ENCODE results near the gene WDR86. TPM values are rescaled to one million over a fixed set of nuclear protein-coding genes. Genes with fewer than 3 reads are reported as not detected.
A peak's percentile ranks its signal among the peaks of the same experiment; 100 is the strongest.

Gene WDR86
- total and polyA plus RNA-seq, 2 of the 8 experiments (the other 6 are each of a cell fraction or from before 2014, with no cell fraction given): 12.7 to 15.8 TPM

GRCh38 chr7:151368136-151368571 is 41.7 kb downstream of the WDR86 start:
- no peak overlapping the region for H2BK15ac ChIP-seq (ENCODE audit: low read length)
- H3K23me2 ChIP-seq (ENCODE audit: low read depth, low read length): no peaks in the 10 kb centered on the region
- H3K18ac ChIP-seq (ENCODE audit: extremely low read depth, low read length): no peak overlapping the region
- no peak overlapping the region for H3K27ac ChIP-seq (ENCODE audit: low read depth, low read length)
- H3K27me3 ChIP-seq (replicated peaks in 1 of 4; ENCODE audit: control insufficient read depth in 3 of 4, extremely low read depth in 1 of 4, insufficient read depth in 3 of 4, low read length in 3 of 4): no peaks in the 10 kb centered on the region; a peak in 1 of 7 replicates
- H2BK12ac ChIP-seq (ENCODE audit: low read depth, low read length): no peak overlapping the region
- H3K4me3 ChIP-seq (ENCODE audit: extremely low read depth in 1 of 4, insufficient read depth in 2 of 4, low read depth in 3 of 4, low read length in 4 of 4): no peak overlapping the region
- H3K4ac ChIP-seq (replicated peaks; ENCODE audit: insufficient read length, low read depth, low read length): no peak overlapping the region
- H3K23ac ChIP-seq (ENCODE audit: insufficient read length): no peak overlapping the region
- H3K36me3 ChIP-seq (ENCODE audit: control insufficient read depth in 2 of 4, insufficient read depth in 4 of 4, low read length in 3 of 4): peaks cover 0 to 7% (median under 1%) of the 10 kb centered on the region in 4 experiments; a peak in 3 of 8 replicates
- H3K79me2 ChIP-seq (ENCODE audit: control insufficient read depth in 1 of 2, insufficient read depth in 2 of 2, low read length in 2 of 2): no peaks in the 10 kb centered on the region
- no peak overlapping the region for H3K9ac ChIP-seq (replicated peaks in 1 of 4; ENCODE audit: extremely low read depth in 1 of 4, low read depth in 3 of 4, low read length in 3 of 4)
- no peak overlapping the region for H3K56ac ChIP-seq (replicated peaks; ENCODE audit: insufficient read length, low read depth, low read length)
- ChIA-PET POLR2A (ENCODE audit: partially characterized antibody) (interaction anchor here (1.2 kb wide), 2 partner anchors 41 to 81 kb away, joined by 3 to 4 read pairs; no protein-coding TSS in a partner anchor), CTCF (ENCODE audit: partially characterized antibody) (interaction anchor here (0.5 to 16.9 kb wide), 30 partner anchors 9 to 745 kb away, joined by 3 to 185 read pairs (median 4); partner anchors contain the start of gene WDR86)
- DNase-seq (ENCODE audit: low read depth in 1 of 2, low spot score in 2 of 2): peak; percentile 58 to 91
- H3K9me3 ChIP-seq (ENCODE audit: insufficient read depth in 2 of 2, low read depth in 1 of 2, low read length in 1 of 2): no peaks in the 10 kb centered on the region
- H4K20me1 ChIP-seq (replicated peaks in 1 of 2; ENCODE audit: control insufficient read depth in 1 of 2, insufficient read depth in 2 of 2, low read length in 2 of 2): no peaks in the 10 kb centered on the region
- WGBS, 2 experiments (ENCODE audit: extremely low coverage in 1 of 2, insufficient coverage in 1 of 2, insufficient read length in 1 of 2, insufficient replicate concordance in 2 of 2, low coverage in 1 of 2, low lambda C conversion rate in 2 of 2, missing lambda C conversion rate in 1 of 2): 27% methylated on average over 11 of the region's 11 CpGs; no CpG with 5 or more reads in 1 of the 2 experiments
- no peak overlapping the region for H2BK120ac ChIP-seq (replicated peaks; ENCODE audit: low read depth, low read length)
- H4K91ac ChIP-seq (replicated peaks; ENCODE audit: insufficient read length, low read length): no peak overlapping the region
- no peaks in the 10 kb centered on the region for H3K79me1 ChIP-seq (ENCODE audit: low read depth, low read length)
- H3K4me2 ChIP-seq (ENCODE audit: insufficient read depth in 1 of 2, low read depth in 2 of 2, low read length in 2 of 2): no peak overlapping the region
- H2BK20ac ChIP-seq (ENCODE audit: low read length): no peak overlapping the region
- H2AFZ ChIP-seq (ENCODE audit: low read length): no peak overlapping the region
- H4K8ac ChIP-seq (ENCODE audit: extremely low read depth, insufficient read depth, low read length): no peak overlapping the region
- no peak overlapping the region for H4K5ac ChIP-seq (ENCODE audit: insufficient read length, low read depth, low read length)
- H2BK5ac ChIP-seq (ENCODE audit: low read depth, low read length): no peak overlapping the region
- no peak for FAIRE-seq
- no peak overlapping the region for H2AK5ac ChIP-seq (ENCODE audit: low read depth, low read length)
- H3K14ac ChIP-seq (ENCODE audit: insufficient read length): no peak overlapping the region
- peaks cover 0 to 7% (median 2%) of the 10 kb centered on the region in 4 experiments; a peak in 3 of 7 replicates for H3K4me1 ChIP-seq (replicated peaks in 1 of 4; ENCODE audit: control insufficient read depth in 3 of 4, insufficient read depth in 4 of 4, low read length in 3 of 4)
- TF ChIP-seq, protein P1, sequence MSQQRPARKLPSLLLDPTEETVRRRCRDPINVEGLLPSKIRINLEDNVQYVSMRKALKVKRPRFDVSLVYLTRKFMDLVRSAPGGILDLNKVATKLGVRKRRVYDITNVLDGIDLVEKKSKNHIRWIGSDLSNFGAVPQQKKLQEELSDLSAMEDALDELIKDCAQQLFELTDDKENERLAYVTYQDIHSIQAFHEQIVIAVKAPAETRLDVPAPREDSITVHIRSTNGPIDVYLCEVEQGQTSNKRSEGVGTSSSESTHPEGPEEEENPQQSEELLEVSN (IDR thresholded peaks at IDR 0.05): peak; percentile 83
- TF ChIP-seq TAF7 (optimal IDR thresholded peaks at IDR 0.05; ENCODE audit: borderline replicate concordance, low read depth, low read length): no peak
- no peak for TF ChIP-seq PHF8 (conservative IDR thresholded peaks at IDR 0.05; ENCODE audit: low read depth, low read length)
- no peak for TF ChIP-seq TBP (IDR thresholded peaks at IDR 0.05; ENCODE audit: low read depth, low read length)
- no peak for TF ChIP-seq ZNF274 (IDR thresholded peaks at IDR 0.05; ENCODE audit: borderline replicate concordance, extremely low read depth, low read length)
- no peak for TF ChIP-seq KDM4A (IDR thresholded peaks at IDR 0.05; ENCODE audit: low read depth, low read length, severe bottlenecking)
- TF ChIP-seq HDAC2 (IDR thresholded peaks at IDR 0.05; ENCODE audit: borderline replicate concordance in 1 of 2, low read depth in 2 of 2, low read length in 2 of 2): 0 out of 4 replicates have a peak, but pooled peaks of 1 of the 2 experiments have one; percentile 37
- TF ChIP-seq CEBPB (IDR thresholded peaks at IDR 0.05; ENCODE audit: low read depth, low read length): no peak
- peak; percentile 86 to 90 for TF ChIP-seq RAD21 (IDR thresholded peaks at IDR 0.05 in 1 of 2, conservative IDR thresholded peaks at IDR 0.05 in 1 of 2; ENCODE audit: low read depth in 2 of 2, low read length in 2 of 2)
- TF ChIP-seq BACH1 (IDR thresholded peaks at IDR 0.05; ENCODE audit: low read length): no peak
- TF ChIP-seq CHD1 (IDR thresholded peaks at IDR 0.05; ENCODE audit: low read depth, low read length): no peak
- no peak for TF ChIP-seq KDM1A (IDR thresholded peaks at IDR 0.05; ENCODE audit: borderline replicate concordance, low read length)
